Tongue (tissue), 3 donors: ENCODE results near the gene NARF. TPM values are rescaled to one million over a fixed set of nuclear protein-coding genes. Genes with fewer than 3 reads are reported as not detected.
"Not testable (repeated sequence)": the region's sequence is repeated elsewhere in the genome, so short reads cannot be mapped to it uniquely, and the experiment has no call there.

Experiments
- DNase-seq: peaks from one replicate; pipeline ENCODE4 v3.0.0-alpha.2; 2015
- small RNA-seq: library from RNA; depleted of rRNA; stranded (forward); fragments of <200 nt; gene quantifications from one replicate; pipeline ENCODE3, GENCODE V24; 2014; ENCODE audit warnings: low replicate concordance
- total RNA-seq: library from RNA; depleted of rRNA; stranded (reverse); fragments of >200 nt; gene quantifications from one replicate; pipeline ENCODE4 v1.2.3, GENCODE V29; 2014

The NARF gene
- total RNA-seq, 1 donor from 2014 or later, result 73.0 TPM

- peak; percentile 68 for DNase-seq
These were observed 78.1 kb downstream of the NARF start for GRCh38 chr17:82536512-82537201.

GRCh38 chr17:82537228-82537627, 78.7 kb downstream of the NARF start:
- not testable (repeated sequence) for DNase-seq

- DNase-seq, result not testable (repeated sequence)
These were observed 80.5 kb downstream of the NARF start for GRCh38 chr17:82539076-82539475.

Small RNAs within 50 kb of the gene (small RNA-seq; reads per million reads assigned to genes)
- not detected for gene RF00019

Other genes with a start within 250 kb of the NARF start
- gene CCDC57, start 245.9 kb upstream of the NARF start, total RNA-seq, result 24.7 TPM
- 142 TPM for gene SLC16A3, start 229.7 kb upstream of the NARF start, total RNA-seq
- gene CSNK1D, start 185.0 kb upstream of the NARF start, total RNA-seq, result 72.8 TPM
- gene CD7, start 141.1 kb upstream of the NARF start, total RNA-seq, result 0.72 TPM
- gene SECTM1, start 125.0 kb upstream of the NARF start, total RNA-seq, result 12.6 TPM
- gene TEX19, start 99.5 kb upstream of the NARF start, total RNA-seq, result not detected
- gene UTS2R, start 87.0 kb upstream of the NARF start, total RNA-seq, result 5.8 TPM
- 26.4 TPM for gene HEXD, start 40.4 kb upstream of the NARF start, total RNA-seq
- 22.8 TPM for gene OGFOD3, start 40.2 kb upstream of the NARF start, total RNA-seq
- 36.6 TPM for gene CYBC1, start 8.0 kb upstream of the NARF start, total RNA-seq
- gene FOXK2, start 61.0 kb downstream of the NARF start, total RNA-seq, result 51.7 TPM
- 60.1 TPM for gene WDR45B, start 189.7 kb downstream of the NARF start, total RNA-seq
- gene RAB40B, start 240.0 kb downstream of the NARF start, total RNA-seq, result 40.9 TPM